Measurements from ENCODE around the gene PIK3R4. TPM values are rescaled to one million over a fixed set of nuclear protein-coding genes. Genes with fewer than 3 reads are reported as not detected.

PIK3R4 gene
- total RNA-seq, 4 donors from 2014 or later: 20.6 to 54.6 (median 35.8) TPM

- no peak overlapping the region for H3K27ac ChIP-seq
- no peaks in the 10 kb centered on the region for H3K36me3 ChIP-seq
- no peaks in the 10 kb centered on the region for H3K4me1 ChIP-seq
- H3K9me3 ChIP-seq: no peaks in the 10 kb centered on the region
- TF ChIP-seq, protein P1, sequence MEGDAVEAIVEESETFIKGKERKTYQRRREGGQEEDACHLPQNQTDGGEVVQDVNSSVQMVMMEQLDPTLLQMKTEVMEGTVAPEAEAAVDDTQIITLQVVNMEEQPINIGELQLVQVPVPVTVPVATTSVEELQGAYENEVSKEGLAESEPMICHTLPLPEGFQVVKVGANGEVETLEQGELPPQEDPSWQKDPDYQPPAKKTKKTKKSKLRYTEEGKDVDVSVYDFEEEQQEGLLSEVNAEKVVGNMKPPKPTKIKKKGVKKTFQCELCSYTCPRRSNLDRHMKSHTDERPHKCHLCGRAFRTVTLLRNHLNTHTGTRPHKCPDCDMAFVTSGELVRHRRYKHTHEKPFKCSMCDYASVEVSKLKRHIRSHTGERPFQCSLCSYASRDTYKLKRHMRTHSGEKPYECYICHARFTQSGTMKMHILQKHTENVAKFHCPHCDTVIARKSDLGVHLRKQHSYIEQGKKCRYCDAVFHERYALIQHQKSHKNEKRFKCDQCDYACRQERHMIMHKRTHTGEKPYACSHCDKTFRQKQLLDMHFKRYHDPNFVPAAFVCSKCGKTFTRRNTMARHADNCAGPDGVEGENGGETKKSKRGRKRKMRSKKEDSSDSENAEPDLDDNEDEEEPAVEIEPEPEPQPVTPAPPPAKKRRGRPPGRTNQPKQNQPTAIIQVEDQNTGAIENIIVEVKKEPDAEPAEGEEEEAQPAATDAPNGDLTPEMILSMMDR (IDR thresholded peaks at IDR 0.05): no peak
- no peak for TF ChIP-seq POLR2A (IDR thresholded peaks at IDR 0.05)
- no peaks in the 10 kb centered on the region for H3K27me3 ChIP-seq
- no peak overlapping the region for H3K4me3 ChIP-seq
- no peak for DNase-seq
Measured at GRCh38 chr3:130659911-130660310, 86.7 kb downstream of the PIK3R4 start.

DNA sequence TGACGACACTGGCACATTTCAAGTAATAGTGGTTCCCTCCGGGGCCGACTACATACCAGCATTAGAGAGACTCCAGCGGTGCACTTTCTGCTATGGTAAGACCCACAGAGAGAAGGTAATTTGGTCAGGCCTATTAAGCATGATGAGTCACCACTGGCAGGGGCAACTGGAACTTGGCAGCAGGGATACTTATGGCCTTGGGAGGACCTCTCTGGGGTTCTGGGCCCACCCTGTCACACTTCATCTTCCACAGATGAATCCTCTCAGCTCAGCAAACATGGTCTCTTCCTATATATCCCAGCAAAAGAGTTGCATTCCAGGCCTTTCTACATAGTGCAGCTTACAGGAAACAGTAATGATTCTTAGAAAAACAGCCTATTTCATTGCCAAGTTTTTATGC is 88.0 kb downstream of the PIK3R4 start:
- no peak for DNase-seq
- TF ChIP-seq, protein P1 (IDR thresholded peaks at IDR 0.05): no peak
- TF ChIP-seq POLR2A (IDR thresholded peaks at IDR 0.05): no peak
- Histone ChIP-seq H3K4me3 (no peak overlapping the region), H3K4me1 (no peaks in the 10 kb centered on the region), H3K27ac (no peak overlapping the region), H3K9me3 (no peaks in the 10 kb centered on the region), H3K36me3 (no peaks in the 10 kb centered on the region), H3K27me3 (no peaks in the 10 kb centered on the region)

- TF ChIP-seq, protein P1 (IDR thresholded peaks at IDR 0.05): no peak
- TF ChIP-seq POLR2A (IDR thresholded peaks at IDR 0.05): no peak
- H3K4me3 ChIP-seq: no peak overlapping the region
- DNase-seq: no peak
- no peaks in the 10 kb centered on the region for H3K36me3 ChIP-seq
- no peaks in the 10 kb centered on the region for H3K27me3 ChIP-seq
- no peak overlapping the region for H3K27ac ChIP-seq
- no peaks in the 10 kb centered on the region for H3K4me1 ChIP-seq
- H3K9me3 ChIP-seq: no peaks in the 10 kb centered on the region
Measured at GRCh38 chr3:130656627-130657026, 90.0 kb downstream of the PIK3R4 start.

DNA sequence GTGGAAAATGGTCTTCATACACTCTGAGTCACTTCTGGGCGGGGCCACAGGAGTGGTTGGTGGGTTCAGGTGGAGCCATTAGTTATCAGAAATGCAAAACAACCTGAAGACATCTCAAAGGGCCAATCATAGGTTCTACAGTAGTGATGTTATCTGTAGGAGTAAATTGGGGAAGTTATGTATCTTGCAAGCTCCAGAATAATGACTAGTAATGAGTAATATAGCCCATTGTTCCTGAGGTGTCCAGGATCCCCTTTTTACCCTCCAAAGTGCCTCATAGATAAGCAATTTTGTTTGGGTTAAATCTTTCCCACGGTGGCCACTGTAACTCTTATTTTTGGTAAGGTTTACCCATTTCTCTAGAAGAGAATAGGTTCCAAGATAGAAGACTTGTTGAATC is 91.7 kb downstream of the PIK3R4 start:
- no peak for DNase-seq
- Histone ChIP-seq H3K9me3 (no peaks in the 10 kb centered on the region), H3K4me3 (no peak overlapping the region), H3K27ac (no peak overlapping the region), H3K4me1 (no peaks in the 10 kb centered on the region), H3K36me3 (no peaks in the 10 kb centered on the region), H3K27me3 (no peaks in the 10 kb centered on the region)
- no peak for TF ChIP-seq POLR2A (IDR thresholded peaks at IDR 0.05)
- TF ChIP-seq, protein P1 (IDR thresholded peaks at IDR 0.05): no peak

- Histone ChIP-seq H3K36me3 (no peaks in the 10 kb centered on the region), H3K27me3 (no peaks in the 10 kb centered on the region), H3K9me3 (no peaks in the 10 kb centered on the region), H3K4me3 (no peak overlapping the region), H3K4me1 (no peaks in the 10 kb centered on the region), H3K27ac (no peak overlapping the region)
- no peak for DNase-seq
- TF ChIP-seq, protein P1 (IDR thresholded peaks at IDR 0.05): no peak
- no peak for TF ChIP-seq POLR2A (IDR thresholded peaks at IDR 0.05)
Measured at GRCh38 chr3:130654091-130654490, 92.5 kb downstream of the PIK3R4 start.

DNA sequence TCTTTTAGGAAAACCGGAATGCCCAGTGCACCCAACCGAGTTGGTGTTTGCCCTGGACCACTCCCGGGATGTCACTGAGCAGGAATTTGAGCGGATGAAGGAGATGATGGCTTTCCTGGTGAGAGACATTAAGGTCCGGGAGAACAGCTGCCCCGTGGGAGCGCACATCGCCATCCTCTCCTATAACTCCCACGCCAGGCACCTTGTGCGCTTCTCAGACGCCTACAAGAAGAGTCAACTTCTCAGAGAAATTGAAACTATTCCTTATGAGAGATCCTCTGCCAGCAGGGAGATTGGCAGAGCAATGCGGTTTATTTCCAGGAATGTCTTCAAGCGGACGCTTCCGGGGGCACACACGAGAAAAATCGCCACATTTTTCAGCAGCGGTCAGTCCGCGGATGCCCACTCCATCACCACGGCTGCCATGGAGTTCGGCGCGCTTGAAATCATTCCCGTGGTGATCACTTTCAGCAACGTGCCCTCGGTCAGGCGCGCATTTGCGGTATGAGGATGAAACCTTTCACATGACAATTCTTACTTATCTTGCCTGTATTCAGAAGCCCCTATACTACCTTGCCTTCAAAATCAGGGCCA is 97.5 kb downstream of the PIK3R4 start:
- TF ChIP-seq POLR2A (IDR thresholded peaks at IDR 0.05): no peak
- TF ChIP-seq, protein P1 (IDR thresholded peaks at IDR 0.05): no peak
- H3K27me3 ChIP-seq: no peaks in the 10 kb centered on the region
- no peak overlapping the region for H3K4me3 ChIP-seq
- no peak overlapping the region for H3K27ac ChIP-seq
- H3K36me3 ChIP-seq: no peaks in the 10 kb centered on the region
- H3K9me3 ChIP-seq: no peaks in the 10 kb centered on the region
- no peak for DNase-seq
- no peaks in the 10 kb centered on the region for H3K4me1 ChIP-seq

Data from Peyer's patch (tissue), 4 donors.